Keratinocyte (primary cell): ENCODE data around the gene KCNG2. TPM values are rescaled to one million over a fixed set of nuclear protein-coding genes. Genes with fewer than 3 reads are reported as not detected.

ENCODE experiments used
- DNase-seq: peaks from one replicate; pipeline ENCODE4 v3.0.0-alpha.2; 2011; ENCODE audit warnings: low read depth, missing footprints, low spot score
- FAIRE-seq: peaks from 2 replicates; lab custom pipeline; 2011; peaks lifted over from hg19 to GRCh38; lab: Jason Lieb, UNC
- H2AFZ ChIP-seq: 2 replicates; pipeline ENCODE4 v1.6.0; 2012; ENCODE audit warnings: low read length, control low read depth, inconsistent platforms; ENCODE audit not compliant: control insufficient read depth
- H3K27ac ChIP-seq: 2 replicates; pipeline ENCODE4 v1.5.1; 2011; ENCODE audit warnings: low read length; ENCODE audit not compliant: control insufficient read depth, insufficient read depth
- H3K27me3 ChIP-seq: 3 replicates; pipeline ENCODE4 v1.6.0; 2011; ENCODE audit warnings: low read length; ENCODE audit not compliant: control insufficient read depth, insufficient read depth; ENCODE audit errors: extremely low read depth
- H3K36me3 ChIP-seq, 2 experiments: 2 replicates in 1 of 2; 3 replicates in 1 of 2; pipeline ENCODE4 v1.5.1; 2011; ENCODE audit warnings: low read length in 2 of 2, mild to moderate bottlenecking in 1 of 2; ENCODE audit not compliant: control insufficient read depth in 2 of 2, insufficient read depth in 2 of 2; ENCODE audit errors: extremely low read depth in 1 of 2
- H3K4me1 ChIP-seq: 3 replicates; pipeline ENCODE4 v1.5.1; 2011; ENCODE audit warnings: low read length; ENCODE audit not compliant: control insufficient read depth, insufficient read depth; ENCODE audit errors: extremely low read depth
- H3K4me2 ChIP-seq: 3 replicates; pipeline ENCODE4 v1.6.0; 2011; ENCODE audit warnings: low read depth, low read length; ENCODE audit not compliant: control insufficient read depth, insufficient read depth; ENCODE audit errors: extremely low read depth
- H3K4me3 ChIP-seq, 3 experiments: fragments of 200-600 bp in 1 of 3; sonication (generic) in 1 of 3; 2 replicates in 2 of 3; 3 replicates in 1 of 3; pipeline ENCODE4 v1.5.1; 2011 to 2016; ENCODE audit warnings: low read length in 3 of 3, mild to moderate bottlenecking in 3 of 3, control low read depth in 2 of 3, inconsistent platforms in 1 of 3, low read depth in 1 of 3, mixed read lengths in 1 of 3, mixed run types in 1 of 3, moderate library complexity in 1 of 3; ENCODE audit not compliant: control insufficient read depth in 2 of 3, insufficient read depth in 2 of 3; ENCODE audit errors: extremely low read depth in 1 of 3
- H3K79me2 ChIP-seq: 2 replicates; pipeline ENCODE4 v1.6.0; 2012; ENCODE audit warnings: low read length; ENCODE audit not compliant: control insufficient read depth, insufficient read depth
- H3K9ac ChIP-seq: 3 replicates; pipeline ENCODE4 v1.6.0; 2011; ENCODE audit warnings: low read length; ENCODE audit not compliant: control insufficient read depth, insufficient read depth; ENCODE audit errors: extremely low read depth
- H3K9me1 ChIP-seq: 3 replicates; pipeline ENCODE4 v1.6.0; 2011; ENCODE audit warnings: low read length; ENCODE audit not compliant: control insufficient read depth, insufficient read depth; ENCODE audit errors: extremely low read depth
- H3K9me3 ChIP-seq: 2 replicates; pipeline ENCODE4 v1.5.1; 2012; ENCODE audit warnings: low read depth, low read length; ENCODE audit not compliant: control insufficient read depth
- H4K20me1 ChIP-seq: 3 replicates; pipeline ENCODE4 v1.6.0; 2011; ENCODE audit warnings: low read length; ENCODE audit not compliant: control insufficient read depth, insufficient read depth; ENCODE audit errors: extremely low read depth
- CTCF ChIP-seq, 3 experiments: IDR thresholded peaks in 1 of 3; conservative IDR thresholded peaks in 1 of 3; optimal IDR thresholded peaks in 1 of 3; 2 replicates in 2 of 3; 3 replicates in 1 of 3; pipeline versions ENCODE3 to v1.5.1; 2011; ENCODE audit warnings: low read length in 3 of 3, mild to moderate bottlenecking in 3 of 3, moderate library complexity in 2 of 3, control low read depth in 1 of 3, inconsistent platforms in 1 of 3; ENCODE audit not compliant: insufficient read depth in 2 of 3; ENCODE audit errors: extremely low read depth in 1 of 3
- EZH2 ChIP-seq: IDR thresholded peaks from one replicate; pipeline ENCODE4 v1.6.1; 2012; ENCODE audit warnings: inconsistent platforms, mild to moderate bottlenecking, low read length, moderate library complexity
- dilution Hi-C: fragments of 300-500 bp; cut with MboI; formaldehyde crosslinking; loops from one replicate; pipeline ENCODE4 v1.7.0; 2020; ENCODE audit warnings: low sequenced_read_pairs; ENCODE audit not compliant: extremely low pct_ligation_motif_present
- polyA plus RNA-seq, 5 experiments: library from polyadenylated mRNA; depleted of rRNA in 3 of 5; stranded (reverse) in 3 of 5; stranded (forward) in 1 of 5; unstranded in 1 of 5; fragments of >200 nt; gene quantifications; 1 replicate in 1 of 5; 2 replicates in 3 of 5; 3 replicates in 1 of 5; pipeline versions ENCODE4 v1.2.1 to v1.2.3, GENCODE V29; 2011 to 2012; ENCODE audit warnings: missing spikeins in 2 of 5, low read depth in 1 of 5, low replicate concordance in 1 of 5

KCNG2 gene
- polyA plus RNA-seq, 1 donor (not counting 4 experiments of a cell fraction or from before 2014, with no cell fraction given) = not detected

- peaks cover 4% of the 10 kb centered on the region for H3K9me3 ChIP-seq
- DNase-seq (no peak), FAIRE-seq (no peak)
- TF ChIP-seq CTCF (optimal IDR thresholded peaks at IDR 0.05 in 1 of 3, IDR thresholded peaks at IDR 0.05 in 1 of 3, conservative IDR thresholded peaks at IDR 0.05 in 1 of 3; ENCODE audit: extremely low read depth in 1 of 3, insufficient read depth in 2 of 3, low read length in 3 of 3) = no peak
- TF ChIP-seq EZH2 = no peak
- H3K4me3 ChIP-seq = no peak overlapping the region
- H3K9me1 ChIP-seq = no peaks in the 10 kb centered on the region
- no peaks in the 10 kb centered on the region for H3K36me3 ChIP-seq
- no peak overlapping the region for H2AFZ ChIP-seq
- peaks cover 44% of the 10 kb centered on the region for H3K27me3 ChIP-seq
- peaks cover 11% of the 10 kb centered on the region for H3K4me1 ChIP-seq
- no peaks in the 10 kb centered on the region for H3K79me2 ChIP-seq
- H3K9ac ChIP-seq = no peak overlapping the region
- no peak overlapping the region for H3K4me2 ChIP-seq
- H4K20me1 ChIP-seq = peaks cover 4% of the 10 kb centered on the region
- no peak overlapping the region for H3K27ac ChIP-seq
- dilution Hi-C loops = no loop called here
Measured at GRCh38 chr18:79789091-79789891, 8.4 kb upstream of the KCNG2 start.

DNA sequence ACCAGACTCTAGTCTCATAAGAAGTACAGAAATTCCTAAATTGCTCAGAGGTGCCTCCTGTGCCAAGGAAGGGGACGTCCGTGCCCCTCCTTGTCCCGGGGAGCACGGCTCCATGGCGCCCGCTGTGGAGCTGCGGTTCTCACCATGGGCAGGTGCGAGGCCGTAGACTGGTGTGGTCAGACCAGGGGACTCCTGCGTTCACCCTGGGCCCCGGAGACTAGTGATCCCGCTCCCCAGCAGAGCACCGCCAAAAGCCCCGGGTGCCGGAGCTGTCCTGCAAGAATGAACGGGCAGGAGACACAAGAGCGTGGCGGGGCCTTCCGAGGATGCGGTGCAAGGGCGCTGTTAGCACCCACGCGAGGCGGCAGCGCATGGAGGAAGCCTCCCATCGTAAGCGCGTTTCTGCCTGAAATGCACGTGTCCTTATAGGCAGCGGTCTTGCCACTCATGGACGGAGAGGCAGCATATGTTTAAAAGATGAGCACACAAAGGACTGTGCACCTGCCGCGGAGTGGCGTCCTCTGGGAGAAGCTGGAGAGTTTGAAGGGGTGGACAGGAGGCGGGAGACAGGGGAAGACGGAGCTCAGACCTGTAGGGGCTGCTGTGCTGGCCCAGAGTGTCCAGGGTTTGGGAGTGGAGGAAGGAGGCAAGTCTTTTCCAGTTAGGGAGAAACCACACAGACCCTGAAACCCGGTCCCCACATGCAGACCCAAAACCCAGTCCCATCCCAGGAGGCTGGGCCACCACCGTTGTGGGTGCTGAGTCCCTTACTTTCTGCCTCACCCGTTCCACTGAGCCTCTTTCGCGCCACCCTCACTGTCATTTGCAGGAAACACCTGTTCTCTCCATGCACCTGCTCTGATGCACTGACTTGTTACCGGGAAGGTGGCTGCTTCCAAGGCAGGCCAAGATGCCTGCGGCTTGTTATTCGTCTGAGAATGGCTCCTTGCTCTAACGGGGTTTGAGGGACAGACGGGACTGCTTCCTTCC is 7.5 kb upstream of the KCNG2 start:
- Histone ChIP-seq H3K27ac (no peak overlapping the region), H3K4me1 (peaks cover 11% of the 10 kb centered on the region), H3K9me1 (no peaks in the 10 kb centered on the region), H3K79me2 (no peaks in the 10 kb centered on the region), H3K9ac (no peak overlapping the region), H3K9me3 (peaks cover 4% of the 10 kb centered on the region), H4K20me1 (peaks cover 4% of the 10 kb centered on the region), H3K27me3 (peaks cover 44% of the 10 kb centered on the region), H3K4me2 (no peak overlapping the region), H3K4me3 (no peak overlapping the region), H2AFZ (no peak overlapping the region), H3K36me3 (no peaks in the 10 kb centered on the region)
- dilution Hi-C loops = no loop called here
- TF ChIP-seq EZH2 = no peak
- DNase-seq (no peak), FAIRE-seq (no peak)
